Measurements from ENCODE around the gene AFAP1L2.

GRCh38 chr10:114384601-114385000 is 19.7 kb downstream of the AFAP1L2 start:
- TF ChIP-seq TCF12 (IDR thresholded peaks at IDR 0.05; ENCODE audit: low read depth) = no peak
- TF ChIP-seq YY1 (IDR thresholded peaks at IDR 0.05; ENCODE audit: low read depth) = no peak
- TF ChIP-seq TAF1 (IDR thresholded peaks at IDR 0.05; ENCODE audit: low read depth) = no peak
- no peak for TF ChIP-seq FOXM1 (IDR thresholded peaks at IDR 0.05; ENCODE audit: borderline replicate concordance, low read depth)
- TF ChIP-seq REST (IDR thresholded peaks at IDR 0.05; ENCODE audit: low read depth) = no peak
- TF ChIP-seq EP300 (IDR thresholded peaks at IDR 0.05; ENCODE audit: borderline replicate concordance) = no peak
- no peak for TF ChIP-seq CREB1 (IDR thresholded peaks at IDR 0.05; ENCODE audit: low read depth)
- no peak for TF ChIP-seq RAD21 (IDR thresholded peaks at IDR 0.05; ENCODE audit: low read depth)
